H9 (cell line): ENCODE results near the gene EHBP1L1. TPM values are rescaled to one million over a fixed set of nuclear protein-coding genes. Genes with fewer than 3 reads are reported as not detected.
A peak's percentile ranks its signal among the peaks of the same experiment; 100 is the strongest.

Source experiments
- DNase-seq: peaks from one replicate; pipeline ENCODE4 v3.0.0-alpha.2; 2017
- H2AFZ ChIP-seq: one replicate; pipeline ENCODE4 v1.6.1; 2013; ENCODE audit warnings: mild to moderate bottlenecking, low read length, control low read depth, moderate library complexity
- H2AK5ac ChIP-seq: 2 replicates; pipeline ENCODE4 v1.6.1; 2013; ENCODE audit warnings: low read length, control low read depth, mixed read lengths; ENCODE audit not compliant: insufficient read length
- H2BK120ac ChIP-seq: one replicate; pipeline ENCODE4 v1.6.1; 2013; ENCODE audit warnings: low read depth, mild to moderate bottlenecking, low read length, control low read depth, inconsistent platforms; ENCODE audit not compliant: poor library complexity, severe bottlenecking
- H2BK12ac ChIP-seq: 2 replicates; pipeline ENCODE4 v1.6.1; 2013; ENCODE audit warnings: low read length, control low read depth, mixed read lengths, low read depth; ENCODE audit not compliant: insufficient read length
- H2BK15ac ChIP-seq: 2 replicates; pipeline ENCODE4 v1.6.1; 2013; ENCODE audit warnings: low read depth, low read length, control low read depth
- H2BK20ac ChIP-seq: one replicate; pipeline ENCODE4 v1.6.1; 2013; ENCODE audit warnings: low read depth, mild to moderate bottlenecking, low read length, control low read depth, inconsistent platforms; ENCODE audit not compliant: poor library complexity, severe bottlenecking
- H2BK5ac ChIP-seq: 2 replicates; pipeline ENCODE4 v1.6.1; 2013; ENCODE audit warnings: low read length, control low read depth, mixed read lengths; ENCODE audit not compliant: insufficient read length
- H3K14ac ChIP-seq: 2 replicates; pipeline ENCODE4 v1.6.1; 2013; ENCODE audit warnings: low read length, control low read depth; ENCODE audit not compliant: insufficient read depth
- H3K18ac ChIP-seq: 2 replicates; pipeline ENCODE4 v1.6.1; 2013; ENCODE audit warnings: low read depth, mild to moderate bottlenecking, mixed read lengths, low read length, control low read depth; ENCODE audit not compliant: insufficient read length
- H3K23ac ChIP-seq: 2 replicates; pipeline ENCODE4 v1.6.1; 2013; ENCODE audit warnings: low read length, control low read depth, mixed read lengths, low read depth; ENCODE audit not compliant: insufficient read length
- H3K23me2 ChIP-seq: 2 replicates; pipeline ENCODE4 v1.6.1; 2013; ENCODE audit warnings: low read depth, mild to moderate bottlenecking, mixed read lengths, low read length, control low read depth; ENCODE audit not compliant: insufficient read length, poor library complexity, severe bottlenecking
- H3K27ac ChIP-seq: 2 replicates; pipeline ENCODE4 v1.5.1; 2013; ENCODE audit warnings: low read length, control low read depth, mixed read lengths, low read depth; ENCODE audit not compliant: insufficient read length
- H3K27me3 ChIP-seq: 2 replicates; pipeline ENCODE4 v1.6.1; 2013; ENCODE audit warnings: low read length, control low read depth, inconsistent platforms; ENCODE audit not compliant: insufficient read depth
- H3K4ac ChIP-seq: 2 replicates; pipeline ENCODE4 v1.6.1; 2013; ENCODE audit warnings: low read depth, mild to moderate bottlenecking, control low read depth, inconsistent platforms, low read length, moderate library complexity
- H3K4me1 ChIP-seq: 2 replicates; pipeline ENCODE4 v1.6.1; 2013; ENCODE audit warnings: low read length, control low read depth, inconsistent platforms; ENCODE audit not compliant: insufficient read depth
- H3K4me2 ChIP-seq: 2 replicates; pipeline ENCODE4 v1.6.1; 2013; ENCODE audit warnings: low read length, control low read depth, mixed read lengths; ENCODE audit not compliant: insufficient read length, insufficient read depth
- H3K56ac ChIP-seq: 2 replicates; pipeline ENCODE4 v1.6.1; 2013; ENCODE audit warnings: low read depth, mild to moderate bottlenecking, mixed read lengths, low read length, control low read depth; ENCODE audit not compliant: insufficient read length
- H3K79me1 ChIP-seq: 2 replicates; pipeline ENCODE4 v1.6.1; 2013; ENCODE audit warnings: low read depth, mild to moderate bottlenecking, moderate library complexity, low read length, control low read depth, inconsistent platforms; ENCODE audit not compliant: insufficient read depth, poor library complexity, severe bottlenecking
- H3K79me2 ChIP-seq: 2 replicates; pipeline ENCODE4 v1.6.1; 2013; ENCODE audit warnings: low read length, control low read depth, inconsistent platforms; ENCODE audit not compliant: insufficient read depth
- H3K9ac ChIP-seq: 2 replicates; pipeline ENCODE4 v1.6.1; 2013; ENCODE audit warnings: low read length, control low read depth, mixed read lengths; ENCODE audit not compliant: insufficient read length; ENCODE audit errors: extremely low read depth
- H3K9me3 ChIP-seq: one replicate; pipeline ENCODE4 v1.6.1; 2013; ENCODE audit warnings: low read depth, low read length, inconsistent platforms; ENCODE audit not compliant: control insufficient read depth
- H3T11ph ChIP-seq: one replicate; pipeline ENCODE4 v1.6.1; 2013; ENCODE audit warnings: mild to moderate bottlenecking, low read length, control low read depth, inconsistent platforms
- H4K20me1 ChIP-seq: one replicate; pipeline ENCODE4 v1.6.1; 2013; ENCODE audit not compliant: control insufficient read depth, insufficient read length, insufficient read depth
- H4K5ac ChIP-seq: 2 replicates; pipeline ENCODE4 v1.6.1; 2013; ENCODE audit warnings: low read depth, mild to moderate bottlenecking, mixed read lengths, low read length, control low read depth; ENCODE audit not compliant: insufficient read length
- H4K8ac ChIP-seq: replicated peaks from 2 replicates; pipeline ENCODE4 v1.6.1; 2013; ENCODE audit warnings: low read length, control low read depth, mixed read lengths, low read depth; ENCODE audit not compliant: insufficient read length
- H4K91ac ChIP-seq: 2 replicates; pipeline ENCODE4 v1.6.1; 2013; ENCODE audit warnings: low read depth, mild to moderate bottlenecking, moderate library complexity, mixed read lengths, low read length, control low read depth; ENCODE audit not compliant: insufficient read length
- H3K27ac Mint-ChIP-seq, 3 experiments: 2 replicates in 2 of 3; 3 replicates in 1 of 3; pipeline ENCODE4 v1.8.0; 2020 to 2021; ENCODE audit warnings: mixed read lengths in 3 of 3, mild to moderate bottlenecking in 1 of 3, moderate library complexity in 1 of 3
- H3K27me3 Mint-ChIP-seq: 2 replicates; pipeline ENCODE4 v1.8.0; 2021; ENCODE audit warnings: low read depth, mild to moderate bottlenecking, moderate library complexity, mixed read lengths
- H3K36me3 Mint-ChIP-seq, 3 experiments: 2 replicates in 2 of 3; 3 replicates in 1 of 3; pipeline ENCODE4 v1.8.0; 2020 to 2021; ENCODE audit warnings: low read depth in 3 of 3, mixed read lengths in 3 of 3; ENCODE audit not compliant: insufficient read depth in 1 of 3
- H3K4me1 Mint-ChIP-seq, 2 experiments: 2 replicates each; pipeline ENCODE4 v1.8.0; 2020; ENCODE audit warnings: mixed read lengths in 2 of 2
- H3K4me3 Mint-ChIP-seq, 2 experiments: 2 replicates in 1 of 2; 3 replicates in 1 of 2; pipeline ENCODE4 v1.8.0; 2020 to 2021; ENCODE audit warnings: mild to moderate bottlenecking in 2 of 2, mixed read lengths in 2 of 2, moderate library complexity in 1 of 2
- H3K9me3 Mint-ChIP-seq, 2 experiments: 2 replicates in 1 of 2; 3 replicates in 1 of 2; pipeline ENCODE4 v1.8.0; 2020; ENCODE audit warnings: mild to moderate bottlenecking in 2 of 2, mixed read lengths in 2 of 2, moderate library complexity in 1 of 2
- CTCF ChIP-seq: fragments of 200-600 bp; sonication (generic); conservative IDR thresholded peaks from 3 replicates; pipeline ENCODE4 v1.8.0; 2021; ENCODE audit warnings: antibody characterized with exemption, mild to moderate bottlenecking
- WGBS: extraction: QIAGEN DNeasy Blood & Tissue Kit; methylation state at CpG from one replicate; pipeline ENCODE4 v1.1.7; 2013; ENCODE audit warnings: missing lambda C conversion rate, low lambda C conversion rate, mixed read lengths; ENCODE audit not compliant: insufficient read length; ENCODE audit errors: extremely low coverage; 5-methylcytosine and 5-hydroxymethylcytosine counted together
- total RNA-seq: library from RNA; stranded (reverse); gene quantifications from 2 replicates; pipeline ENCODE4 v1.2.1, GENCODE V29; 2021

The EHBP1L1 gene
- total RNA-seq, 1 experiment from 2014 or later = 13.8 TPM

GRCh38 chr11:65586676-65587075 lies 10.8 kb downstream of the EHBP1L1 start:
- no peak overlapping the region for H3K56ac ChIP-seq
- H3K9me3 ChIP-seq = no peaks in the 10 kb centered on the region
- no peaks in the 10 kb centered on the region for H3K4me1 ChIP-seq
- no peak overlapping the region for H3K9ac ChIP-seq
- no peak overlapping the region for H4K5ac ChIP-seq
- no peak overlapping the region for H3K18ac ChIP-seq
- H3K23me2 ChIP-seq = no peaks in the 10 kb centered on the region
- H3K4me2 ChIP-seq = no peak overlapping the region
- H3T11ph ChIP-seq = no peak overlapping the region
- no peak overlapping the region for H3K4ac ChIP-seq
- H3K27ac ChIP-seq = no peak overlapping the region
- Mint-ChIP-seq H3K27ac (0 out of 7 replicates have a peak overlapping the region, but pooled peaks of 1 of the 3 experiments have one; percentile 57), H3K27me3 (peaks cover 21% of the 10 kb centered on the region), H3K4me1 (peaks cover 3 to 33% of the 10 kb centered on the region in 2 experiments), H3K36me3 (peaks cover 0 to 4% (median 3%) of the 10 kb centered on the region in 3 experiments; a peak in 3 of 7 replicates), H3K9me3 (no peaks in the 10 kb centered on the region), H3K4me3 (peak overlapping the region in 1 of 2 experiments; percentile 34; a peak in 1 of 5 replicates)
- no peak overlapping the region for H2AK5ac ChIP-seq
- H2BK12ac ChIP-seq = no peak overlapping the region
- H2BK120ac ChIP-seq = no peak overlapping the region
- H4K91ac ChIP-seq = no peak overlapping the region
- no peaks in the 10 kb centered on the region for H3K79me1 ChIP-seq
- no CpG with 5 or more reads among the region's 2 CpGs for WGBS
- H2AFZ ChIP-seq = no peak overlapping the region
- H2BK15ac ChIP-seq = no peak overlapping the region
- H4K8ac ChIP-seq = no peak overlapping the region
- H3K14ac ChIP-seq = no peak overlapping the region
- H4K20me1 ChIP-seq = no peaks in the 10 kb centered on the region
- H2BK5ac ChIP-seq = no peak overlapping the region
- no peak overlapping the region for H2BK20ac ChIP-seq
- no peak for TF ChIP-seq CTCF
- no peaks in the 10 kb centered on the region; the same call in 1 of the 2 replicates for H3K27me3 ChIP-seq
- H3K79me2 ChIP-seq = no peaks in the 10 kb centered on the region
- DNase-seq = peak; percentile 67
- H3K23ac ChIP-seq = no peak overlapping the region
